Neural cell (in vitro differentiated cells): ENCODE measurements around the gene UBAC2.

Source experiments
- CTCF ChIP-seq: fragments of 450-650 bp; IDR thresholded peaks from 2 replicates; pipeline ENCODE4 v1.5.1; 2014; ENCODE audit warnings: antibody characterized with exemption, mild to moderate bottlenecking, moderate library complexity; ENCODE audit not compliant: poor library complexity, severe bottlenecking
- EP300 ChIP-seq: fragments of 450-650 bp; conservative IDR thresholded peaks from 2 replicates; pipeline ENCODE4 v1.6.1; 2014; ENCODE audit warnings: antibody characterized with exemption, mild to moderate bottlenecking, moderate library complexity; ENCODE audit not compliant: poor library complexity, severe bottlenecking
- EZH2 ChIP-seq: fragments of 200-600, 300-800 bp; shearing (Covaris generic), sonication (generic); IDR thresholded peaks from 2 replicates; pipeline ENCODE4 v1.6.1; 2014; ENCODE audit warnings: antibody characterized with exemption, low read length, borderline replicate concordance, mild to moderate bottlenecking; ENCODE audit not compliant: insufficient read depth, poor library complexity, severe bottlenecking
- MXI1 ChIP-seq: fragments of 450-650 bp; conservative IDR thresholded peaks from 2 replicates; pipeline ENCODE4 v1.6.1; 2014; ENCODE audit warnings: antibody characterized with exemption, mild to moderate bottlenecking; ENCODE audit not compliant: poor library complexity, severe bottlenecking
- POLR2AphosphoS5 ChIP-seq: IDR thresholded peaks from 2 replicates; pipeline ENCODE4 v1.6.1; 2012
- RAD21 ChIP-seq: fragments of 450-650 bp; conservative IDR thresholded peaks from 2 replicates; pipeline ENCODE4 v1.6.1; 2014; ENCODE audit warnings: antibody characterized with exemption, mild to moderate bottlenecking, moderate library complexity
- SMC3 ChIP-seq: fragments of 450-650 bp; conservative IDR thresholded peaks from 2 replicates; pipeline ENCODE4 v1.6.1; 2014; ENCODE audit warnings: antibody characterized with exemption, mild to moderate bottlenecking, moderate library complexity; ENCODE audit not compliant: poor library complexity
- TAF1 ChIP-seq: IDR thresholded peaks from 2 replicates; pipeline ENCODE4 v1.6.1; 2012; ENCODE audit warnings: low read depth
- TF ChIP-seq, protein P1 (sequence below): IDR thresholded peaks from 2 replicates; pipeline ENCODE4 v1.6.1; 2012; ENCODE audit warnings: borderline replicate concordance

- TF ChIP-seq EZH2 (no peak), POLR2AphosphoS5 (no peak), TAF1 (no peak), CTCF (no peak), EP300 (no peak), MXI1 (no peak), RAD21 (no peak), SMC3 (no peak)
- TF ChIP-seq, protein P1, sequence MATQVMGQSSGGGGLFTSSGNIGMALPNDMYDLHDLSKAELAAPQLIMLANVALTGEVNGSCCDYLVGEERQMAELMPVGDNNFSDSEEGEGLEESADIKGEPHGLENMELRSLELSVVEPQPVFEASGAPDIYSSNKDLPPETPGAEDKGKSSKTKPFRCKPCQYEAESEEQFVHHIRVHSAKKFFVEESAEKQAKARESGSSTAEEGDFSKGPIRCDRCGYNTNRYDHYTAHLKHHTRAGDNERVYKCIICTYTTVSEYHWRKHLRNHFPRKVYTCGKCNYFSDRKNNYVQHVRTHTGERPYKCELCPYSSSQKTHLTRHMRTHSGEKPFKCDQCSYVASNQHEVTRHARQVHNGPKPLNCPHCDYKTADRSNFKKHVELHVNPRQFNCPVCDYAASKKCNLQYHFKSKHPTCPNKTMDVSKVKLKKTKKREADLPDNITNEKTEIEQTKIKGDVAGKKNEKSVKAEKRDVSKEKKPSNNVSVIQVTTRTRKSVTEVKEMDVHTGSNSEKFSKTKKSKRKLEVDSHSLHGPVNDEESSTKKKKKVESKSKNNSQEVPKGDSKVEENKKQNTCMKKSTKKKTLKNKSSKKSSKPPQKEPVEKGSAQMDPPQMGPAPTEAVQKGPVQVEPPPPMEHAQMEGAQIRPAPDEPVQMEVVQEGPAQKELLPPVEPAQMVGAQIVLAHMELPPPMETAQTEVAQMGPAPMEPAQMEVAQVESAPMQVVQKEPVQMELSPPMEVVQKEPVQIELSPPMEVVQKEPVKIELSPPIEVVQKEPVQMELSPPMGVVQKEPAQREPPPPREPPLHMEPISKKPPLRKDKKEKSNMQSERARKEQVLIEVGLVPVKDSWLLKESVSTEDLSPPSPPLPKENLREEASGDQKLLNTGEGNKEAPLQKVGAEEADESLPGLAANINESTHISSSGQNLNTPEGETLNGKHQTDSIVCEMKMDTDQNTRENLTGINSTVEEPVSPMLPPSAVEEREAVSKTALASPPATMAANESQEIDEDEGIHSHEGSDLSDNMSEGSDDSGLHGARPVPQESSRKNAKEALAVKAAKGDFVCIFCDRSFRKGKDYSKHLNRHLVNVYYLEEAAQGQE: no peak
Measured at GRCh38 chr13:99356262-99357091, 155.8 kb downstream of the UBAC2 start.
